ENCODE data around the gene ECM2. TPM values are rescaled to one million over a fixed set of nuclear protein-coding genes. Genes with fewer than 3 reads are reported as not detected.
"Not testable (repeated sequence)": the region's sequence is repeated elsewhere in the genome, so short reads cannot be mapped to it uniquely, and the experiment has no call there.

The ECM2 gene
- total and polyA plus RNA-seq, 2 of the 8 experiments (the other 6 are each of a cell fraction or from before 2014, with no cell fraction given): not detected

DNA sequence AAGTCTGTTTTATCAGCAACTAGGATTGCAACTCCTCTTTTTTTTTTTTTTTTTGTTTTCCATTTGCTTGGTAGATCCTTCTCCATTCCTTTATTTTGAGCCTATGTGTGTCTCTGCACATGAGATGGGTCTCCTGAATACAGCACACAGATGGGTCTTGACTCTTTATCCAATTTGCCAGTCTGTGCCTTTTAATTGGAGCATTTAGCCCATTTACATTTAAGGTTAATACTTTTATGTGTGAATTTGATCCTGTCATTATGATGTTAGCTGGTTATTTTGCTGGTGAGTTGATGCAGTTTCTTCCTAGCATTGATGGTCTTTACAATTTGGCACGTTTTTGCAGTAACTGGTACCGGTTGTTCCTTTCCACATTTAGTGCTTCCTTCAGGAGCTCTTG, 36.1 kb upstream of the ECM2 start:
- H3K14ac ChIP-seq (ENCODE audit: insufficient read length); H2AK5ac ChIP-seq (ENCODE audit: low read depth, low read length); H3K23ac ChIP-seq (ENCODE audit: insufficient read length); H3K9me3 ChIP-seq (ENCODE audit: insufficient read depth in 2 of 2, low read depth in 1 of 2, low read length in 1 of 2); H3K9ac ChIP-seq (replicated peaks in 1 of 4; ENCODE audit: extremely low read depth in 1 of 4, low read depth in 3 of 4, low read length in 3 of 4); FAIRE-seq; H2BK120ac ChIP-seq (replicated peaks; ENCODE audit: low read depth, low read length); POLR2A ChIA-PET (ENCODE audit: partially characterized antibody); H3K36me3 ChIP-seq (ENCODE audit: control insufficient read depth in 2 of 4, insufficient read depth in 4 of 4, low read length in 3 of 4); H3K4me3 ChIP-seq (ENCODE audit: extremely low read depth in 1 of 4, insufficient read depth in 2 of 4, low read depth in 3 of 4, low read length in 4 of 4); CTCF ChIA-PET (ENCODE audit: partially characterized antibody); H3K27me3 ChIP-seq (replicated peaks in 1 of 4; ENCODE audit: control insufficient read depth in 3 of 4, extremely low read depth in 1 of 4, insufficient read depth in 3 of 4, low read length in 3 of 4); H3K23me2 ChIP-seq (ENCODE audit: low read depth, low read length); H4K91ac ChIP-seq (replicated peaks; ENCODE audit: insufficient read length, low read length); H3K4ac ChIP-seq (replicated peaks; ENCODE audit: insufficient read length, low read depth, low read length); H3K4me1 ChIP-seq (replicated peaks in 1 of 4; ENCODE audit: control insufficient read depth in 3 of 4, insufficient read depth in 4 of 4, low read length in 3 of 4); H2BK5ac ChIP-seq (ENCODE audit: low read depth, low read length); DNase-seq (ENCODE audit: low read depth in 1 of 2, low spot score in 2 of 2); H3K18ac ChIP-seq (ENCODE audit: extremely low read depth, low read length); H3K79me2 ChIP-seq (ENCODE audit: control insufficient read depth in 1 of 2, insufficient read depth in 2 of 2, low read length in 2 of 2); H3K27ac ChIP-seq (ENCODE audit: low read depth, low read length); H4K5ac ChIP-seq (ENCODE audit: insufficient read length, low read depth, low read length); H2AFZ ChIP-seq (ENCODE audit: low read length); H2BK20ac ChIP-seq (ENCODE audit: low read length); H3K79me1 ChIP-seq (ENCODE audit: low read depth, low read length); H2BK15ac ChIP-seq (ENCODE audit: low read length); H4K20me1 ChIP-seq (replicated peaks in 1 of 2; ENCODE audit: control insufficient read depth in 1 of 2, insufficient read depth in 2 of 2, low read length in 2 of 2); H3K56ac ChIP-seq (replicated peaks; ENCODE audit: insufficient read length, low read depth, low read length); H4K8ac ChIP-seq (ENCODE audit: extremely low read depth, insufficient read depth, low read length); H2BK12ac ChIP-seq (ENCODE audit: low read depth, low read length); H3K4me2 ChIP-seq (ENCODE audit: insufficient read depth in 1 of 2, low read depth in 2 of 2, low read length in 2 of 2): not testable (repeated sequence)
- WGBS, 2 experiments (ENCODE audit: extremely low coverage in 1 of 2, insufficient coverage in 1 of 2, insufficient read length in 1 of 2, insufficient replicate concordance in 2 of 2, low coverage in 1 of 2, low lambda C conversion rate in 2 of 2, missing lambda C conversion rate in 1 of 2): 97% methylated on average over 2 of the region's 2 CpGs; no CpG with 5 or more reads in 1 of the 2 experiments
